ENCODE measurements around the gene RNF207.
A peak's percentile ranks its signal among the peaks of the same experiment; 100 is the strongest.

RNF207 gene

GRCh38 chr1:6245869-6246496 is 40.1 kb downstream of the RNF207 start:
- TF ChIP-seq CTCF (IDR thresholded peaks at IDR 0.05; ENCODE audit: insufficient read depth, low read length) (no peak), SPI1 (IDR thresholded peaks at IDR 0.05; ENCODE audit: borderline replicate concordance, low read depth) (no peak), POLR2AphosphoS5 (IDR thresholded peaks at IDR 0.05; ENCODE audit: low read depth) (no peak), REST (IDR thresholded peaks at IDR 0.05; ENCODE audit: insufficient replicate concordance, low read depth) (no peak), GABPA (IDR thresholded peaks at IDR 0.05; ENCODE audit: low read depth) (no peak)
- Histone ChIP-seq H3K4me3 (replicated peaks; ENCODE audit: insufficient read depth, low read length) (no peak overlapping the region), H3K27me3 (ENCODE audit: insufficient read depth, poor library complexity, severe bottlenecking) (peaks cover 57% of the 10 kb centered on the region), H3K27ac (replicated peaks) (no peak overlapping the region)
- DNase-seq (ENCODE audit: low read depth in 1 of 2, low spot score in 1 of 2): no peak

GRCh38 chr1:6246497-6247467 is 40.9 kb downstream of the RNF207 start:
- peaks cover 49% of the 10 kb centered on the region for H3K27me3 ChIP-seq (ENCODE audit: insufficient read depth, poor library complexity, severe bottlenecking)
- no peak for TF ChIP-seq REST (IDR thresholded peaks at IDR 0.05; ENCODE audit: insufficient replicate concordance, low read depth)
- peak; percentile 86 for TF ChIP-seq CTCF (IDR thresholded peaks at IDR 0.05; ENCODE audit: insufficient read depth, low read length)
- TF ChIP-seq SPI1 (IDR thresholded peaks at IDR 0.05; ENCODE audit: borderline replicate concordance, low read depth): no peak
- TF ChIP-seq GABPA (IDR thresholded peaks at IDR 0.05; ENCODE audit: low read depth): no peak
- TF ChIP-seq POLR2AphosphoS5 (IDR thresholded peaks at IDR 0.05; ENCODE audit: low read depth): no peak
- H3K4me3 ChIP-seq (replicated peaks; ENCODE audit: insufficient read depth, low read length): no peak overlapping the region
- peak; percentile 62 to 70 for DNase-seq (ENCODE audit: low read depth in 1 of 2, low spot score in 1 of 2)
- H3K27ac ChIP-seq (replicated peaks): no peak overlapping the region

- DNase-seq (ENCODE audit: low read depth in 1 of 2, low spot score in 1 of 2): no peak
- TF ChIP-seq GABPA (IDR thresholded peaks at IDR 0.05; ENCODE audit: low read depth) (no peak), CTCF (IDR thresholded peaks at IDR 0.05; ENCODE audit: insufficient read depth, low read length) (no peak), SPI1 (IDR thresholded peaks at IDR 0.05; ENCODE audit: borderline replicate concordance, low read depth) (no peak), POLR2AphosphoS5 (IDR thresholded peaks at IDR 0.05; ENCODE audit: low read depth) (no peak), REST (IDR thresholded peaks at IDR 0.05; ENCODE audit: insufficient replicate concordance, low read depth) (no peak)
- Histone ChIP-seq H3K27ac (replicated peaks) (no peak overlapping the region), H3K27me3 (ENCODE audit: insufficient read depth, poor library complexity, severe bottlenecking) (peaks cover 45% of the 10 kb centered on the region), H3K4me3 (replicated peaks; ENCODE audit: insufficient read depth, low read length) (no peak overlapping the region)
Observed at GRCh38 chr1:6247651-6248050, 41.7 kb downstream of the RNF207 start.
